Neural cell (in vitro differentiated cells): ENCODE measurements around the gene SVEP1. TPM values are rescaled to one million over a fixed set of nuclear protein-coding genes. Genes with fewer than 3 reads are reported as not detected.

Experiments
- H2AFZ ChIP-seq: fragments of 200-600, 300-800 bp; sonication (generic), shearing (Covaris generic); 2 replicates; pipeline ENCODE4 v1.6.0; 2014; ENCODE audit warnings: low read depth, mild to moderate bottlenecking, antibody characterized with exemption, low read length, moderate library complexity
- H3F3A ChIP-seq: fragments of 200-600 bp; shearing (Covaris generic); 2 replicates; pipeline ENCODE4 v1.6.1; 2016; ENCODE audit warnings: mild to moderate bottlenecking, moderate library complexity, mixed read lengths, antibody characterized with exemption, low read length; ENCODE audit not compliant: insufficient read depth, poor library complexity, severe bottlenecking
- H3K27ac ChIP-seq: fragments of 200-600, 300-800 bp; sonication (generic), shearing (Covaris generic); 2 replicates; pipeline ENCODE4 v1.5.1; 2014; ENCODE audit warnings: mild to moderate bottlenecking, low read length, moderate library complexity
- H3K27me3 ChIP-seq: fragments of 300-800, 200-600 bp; sonication (generic), shearing (Covaris generic); 2 replicates; pipeline ENCODE4 v1.6.0; 2014; ENCODE audit warnings: mild to moderate bottlenecking, low read depth, low read length, moderate library complexity; ENCODE audit not compliant: insufficient read depth
- H3K36me3 ChIP-seq: fragments of 300-800, 200-600 bp; sonication (generic), shearing (Covaris generic); 2 replicates; pipeline ENCODE4 v1.5.1; 2014; ENCODE audit warnings: mild to moderate bottlenecking, antibody characterized with exemption, low read length, moderate library complexity; ENCODE audit not compliant: insufficient read depth
- H3K4me2 ChIP-seq: fragments of 300-800, 200-600 bp; sonication (generic), shearing (Covaris generic); 2 replicates; pipeline ENCODE4 v1.6.0; 2014; ENCODE audit warnings: mild to moderate bottlenecking, low read length
- H3K4me3 ChIP-seq: fragments of 300-800, 200-600 bp; sonication (generic), shearing (Covaris generic); 2 replicates; pipeline ENCODE4 v1.5.1; 2014; ENCODE audit warnings: mild to moderate bottlenecking, low read length, moderate library complexity
- H3K79me2 ChIP-seq: fragments of 200-600 bp; shearing (Covaris generic); replicated peaks from 2 replicates; pipeline ENCODE4 v1.6.0; 2014; ENCODE audit warnings: mild to moderate bottlenecking, low read length, moderate library complexity; ENCODE audit not compliant: insufficient read depth
- H3K9ac ChIP-seq: fragments of 300-800, 200-600 bp; sonication (generic), shearing (Covaris generic); 2 replicates; pipeline ENCODE4 v1.6.1; 2016; ENCODE audit warnings: mild to moderate bottlenecking, low read length, mixed read lengths
- H3K9me2 ChIP-seq: fragments of 200-600 bp; shearing (Covaris generic); 2 replicates; pipeline ENCODE4 v1.6.1; 2016; ENCODE audit warnings: mild to moderate bottlenecking, low read length, mixed read lengths; ENCODE audit not compliant: insufficient read depth
- H3K9me3 ChIP-seq: fragments of 200-600, 300-800 bp; sonication (generic), shearing (Covaris generic); 2 replicates; pipeline ENCODE4 v1.6.1; 2016; ENCODE audit warnings: mild to moderate bottlenecking, mixed run types, low read length, moderate library complexity, mixed read lengths
- H4K20me1 ChIP-seq: fragments of 200-600 bp; shearing (Covaris generic); 2 replicates; pipeline ENCODE4 v1.6.1; 2016; ENCODE audit warnings: mild to moderate bottlenecking, mixed run types; ENCODE audit not compliant: insufficient read depth
- EP300 ChIP-seq: fragments of 450-650 bp; conservative IDR thresholded peaks from 2 replicates; pipeline ENCODE4 v1.6.1; 2014; ENCODE audit warnings: antibody characterized with exemption, mild to moderate bottlenecking, moderate library complexity; ENCODE audit not compliant: poor library complexity, severe bottlenecking
- EZH2 ChIP-seq: fragments of 200-600, 300-800 bp; shearing (Covaris generic), sonication (generic); IDR thresholded peaks from 2 replicates; pipeline ENCODE4 v1.6.1; 2014; ENCODE audit warnings: antibody characterized with exemption, low read length, borderline replicate concordance, mild to moderate bottlenecking; ENCODE audit not compliant: insufficient read depth, poor library complexity, severe bottlenecking
- MXI1 ChIP-seq: fragments of 450-650 bp; conservative IDR thresholded peaks from 2 replicates; pipeline ENCODE4 v1.6.1; 2014; ENCODE audit warnings: antibody characterized with exemption, mild to moderate bottlenecking; ENCODE audit not compliant: poor library complexity, severe bottlenecking
- POLR2AphosphoS5 ChIP-seq: IDR thresholded peaks from 2 replicates; pipeline ENCODE4 v1.6.1; 2012
- RAD21 ChIP-seq: fragments of 450-650 bp; conservative IDR thresholded peaks from 2 replicates; pipeline ENCODE4 v1.6.1; 2014; ENCODE audit warnings: antibody characterized with exemption, mild to moderate bottlenecking, moderate library complexity
- SMC3 ChIP-seq: fragments of 450-650 bp; conservative IDR thresholded peaks from 2 replicates; pipeline ENCODE4 v1.6.1; 2014; ENCODE audit warnings: antibody characterized with exemption, mild to moderate bottlenecking, moderate library complexity; ENCODE audit not compliant: poor library complexity
- TAF1 ChIP-seq: IDR thresholded peaks from 2 replicates; pipeline ENCODE4 v1.6.1; 2012; ENCODE audit warnings: low read depth
- polyA plus RNA-seq: library from polyadenylated mRNA; depleted of rRNA; stranded (reverse); fragments of >200 nt; gene quantifications from 2 replicates; pipeline ENCODE4 v1.2.3, GENCODE V29; 2014
- TF ChIP-seq, protein P1 (sequence below): IDR thresholded peaks from 2 replicates; pipeline ENCODE4 v1.6.1; 2012; ENCODE audit warnings: borderline replicate concordance
- TF ChIP-seq, protein P2 (sequence below): fragments of 450-650 bp; IDR thresholded peaks from 2 replicates; pipeline ENCODE4 v1.5.1; 2014; ENCODE audit warnings: antibody characterized with exemption, mild to moderate bottlenecking, moderate library complexity; ENCODE audit not compliant: poor library complexity, severe bottlenecking

The SVEP1 gene
- polyA plus RNA-seq, 1 donor from 2014 or later = 0.10 TPM

DNA sequence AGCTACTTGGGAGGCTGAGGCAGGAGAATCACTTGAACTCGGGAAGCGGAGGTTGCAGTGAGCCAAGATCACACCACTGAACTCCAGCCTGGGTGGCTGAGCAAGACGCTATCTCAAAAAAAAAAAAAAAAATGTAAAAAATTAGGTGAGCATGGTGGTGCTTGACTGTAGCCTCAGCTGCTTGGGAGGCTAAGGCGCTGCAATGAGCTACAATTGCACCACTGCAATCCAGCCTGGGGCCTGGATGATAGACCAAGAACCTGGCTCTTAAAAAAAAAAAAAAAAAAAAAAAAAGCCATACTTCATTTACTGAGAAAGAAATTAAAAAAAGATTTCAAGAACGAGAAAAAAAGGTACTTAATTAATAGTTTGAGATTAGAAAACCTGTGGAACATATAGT is 62.1 kb downstream of the SVEP1 start:
- H3K9me3 ChIP-seq = no peaks in the 10 kb centered on the region
- no peak for TF ChIP-seq EZH2
- TF ChIP-seq EP300 = no peak
- TF ChIP-seq, protein P1, sequence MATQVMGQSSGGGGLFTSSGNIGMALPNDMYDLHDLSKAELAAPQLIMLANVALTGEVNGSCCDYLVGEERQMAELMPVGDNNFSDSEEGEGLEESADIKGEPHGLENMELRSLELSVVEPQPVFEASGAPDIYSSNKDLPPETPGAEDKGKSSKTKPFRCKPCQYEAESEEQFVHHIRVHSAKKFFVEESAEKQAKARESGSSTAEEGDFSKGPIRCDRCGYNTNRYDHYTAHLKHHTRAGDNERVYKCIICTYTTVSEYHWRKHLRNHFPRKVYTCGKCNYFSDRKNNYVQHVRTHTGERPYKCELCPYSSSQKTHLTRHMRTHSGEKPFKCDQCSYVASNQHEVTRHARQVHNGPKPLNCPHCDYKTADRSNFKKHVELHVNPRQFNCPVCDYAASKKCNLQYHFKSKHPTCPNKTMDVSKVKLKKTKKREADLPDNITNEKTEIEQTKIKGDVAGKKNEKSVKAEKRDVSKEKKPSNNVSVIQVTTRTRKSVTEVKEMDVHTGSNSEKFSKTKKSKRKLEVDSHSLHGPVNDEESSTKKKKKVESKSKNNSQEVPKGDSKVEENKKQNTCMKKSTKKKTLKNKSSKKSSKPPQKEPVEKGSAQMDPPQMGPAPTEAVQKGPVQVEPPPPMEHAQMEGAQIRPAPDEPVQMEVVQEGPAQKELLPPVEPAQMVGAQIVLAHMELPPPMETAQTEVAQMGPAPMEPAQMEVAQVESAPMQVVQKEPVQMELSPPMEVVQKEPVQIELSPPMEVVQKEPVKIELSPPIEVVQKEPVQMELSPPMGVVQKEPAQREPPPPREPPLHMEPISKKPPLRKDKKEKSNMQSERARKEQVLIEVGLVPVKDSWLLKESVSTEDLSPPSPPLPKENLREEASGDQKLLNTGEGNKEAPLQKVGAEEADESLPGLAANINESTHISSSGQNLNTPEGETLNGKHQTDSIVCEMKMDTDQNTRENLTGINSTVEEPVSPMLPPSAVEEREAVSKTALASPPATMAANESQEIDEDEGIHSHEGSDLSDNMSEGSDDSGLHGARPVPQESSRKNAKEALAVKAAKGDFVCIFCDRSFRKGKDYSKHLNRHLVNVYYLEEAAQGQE = no peak
- TF ChIP-seq TAF1 = no peak
- no peak for TF ChIP-seq RAD21
- no peak for TF ChIP-seq POLR2AphosphoS5
- no peak for TF ChIP-seq SMC3
- no peak for TF ChIP-seq MXI1
- TF ChIP-seq, protein P2, sequence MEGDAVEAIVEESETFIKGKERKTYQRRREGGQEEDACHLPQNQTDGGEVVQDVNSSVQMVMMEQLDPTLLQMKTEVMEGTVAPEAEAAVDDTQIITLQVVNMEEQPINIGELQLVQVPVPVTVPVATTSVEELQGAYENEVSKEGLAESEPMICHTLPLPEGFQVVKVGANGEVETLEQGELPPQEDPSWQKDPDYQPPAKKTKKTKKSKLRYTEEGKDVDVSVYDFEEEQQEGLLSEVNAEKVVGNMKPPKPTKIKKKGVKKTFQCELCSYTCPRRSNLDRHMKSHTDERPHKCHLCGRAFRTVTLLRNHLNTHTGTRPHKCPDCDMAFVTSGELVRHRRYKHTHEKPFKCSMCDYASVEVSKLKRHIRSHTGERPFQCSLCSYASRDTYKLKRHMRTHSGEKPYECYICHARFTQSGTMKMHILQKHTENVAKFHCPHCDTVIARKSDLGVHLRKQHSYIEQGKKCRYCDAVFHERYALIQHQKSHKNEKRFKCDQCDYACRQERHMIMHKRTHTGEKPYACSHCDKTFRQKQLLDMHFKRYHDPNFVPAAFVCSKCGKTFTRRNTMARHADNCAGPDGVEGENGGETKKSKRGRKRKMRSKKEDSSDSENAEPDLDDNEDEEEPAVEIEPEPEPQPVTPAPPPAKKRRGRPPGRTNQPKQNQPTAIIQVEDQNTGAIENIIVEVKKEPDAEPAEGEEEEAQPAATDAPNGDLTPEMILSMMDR = no peak
- no peak overlapping the region for H3K4me2 ChIP-seq
- no peak overlapping the region for H2AFZ ChIP-seq
- H4K20me1 ChIP-seq = no peaks in the 10 kb centered on the region
- no peaks in the 10 kb centered on the region for H3K27me3 ChIP-seq
- H3K4me3 ChIP-seq = no peak overlapping the region
- H3F3A ChIP-seq = no peaks in the 10 kb centered on the region
- no peaks in the 10 kb centered on the region for H3K36me3 ChIP-seq
- H3K27ac ChIP-seq = no peak overlapping the region
- H3K79me2 ChIP-seq = no peaks in the 10 kb centered on the region
- no peak overlapping the region for H3K9ac ChIP-seq
- H3K9me2 ChIP-seq = no peaks in the 10 kb centered on the region

DNA sequence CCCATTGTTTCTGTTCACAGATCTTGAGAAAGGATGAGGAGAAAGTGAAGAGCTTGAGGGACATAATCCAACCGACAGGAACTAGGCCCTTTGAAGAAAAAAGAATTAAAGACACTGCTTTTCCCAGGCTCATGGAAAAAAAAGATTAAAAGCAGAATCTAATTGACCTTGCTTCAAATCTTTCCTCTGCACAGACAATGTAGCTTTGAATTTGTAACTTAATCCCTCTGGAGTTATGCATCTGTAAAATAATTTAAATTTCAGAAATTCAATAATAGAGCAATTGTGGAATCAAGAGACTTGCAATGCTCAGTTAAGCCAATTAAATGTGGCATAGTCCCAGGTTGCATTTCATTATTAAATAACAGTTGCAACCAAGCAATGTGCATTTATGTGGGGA is 64.6 kb downstream of the SVEP1 start:
- Histone ChIP-seq H3K27me3 (no peaks in the 10 kb centered on the region), H3F3A (no peaks in the 10 kb centered on the region), H3K9me2 (no peaks in the 10 kb centered on the region), H3K4me3 (no peak overlapping the region), H3K4me2 (no peak overlapping the region), H3K9me3 (no peaks in the 10 kb centered on the region), H3K27ac (no peak overlapping the region), H2AFZ (no peak overlapping the region), H3K9ac (no peak overlapping the region), H4K20me1 (no peaks in the 10 kb centered on the region), H3K79me2 (no peaks in the 10 kb centered on the region), H3K36me3 (no peaks in the 10 kb centered on the region)
- TF ChIP-seq EP300 = no peak

DNA sequence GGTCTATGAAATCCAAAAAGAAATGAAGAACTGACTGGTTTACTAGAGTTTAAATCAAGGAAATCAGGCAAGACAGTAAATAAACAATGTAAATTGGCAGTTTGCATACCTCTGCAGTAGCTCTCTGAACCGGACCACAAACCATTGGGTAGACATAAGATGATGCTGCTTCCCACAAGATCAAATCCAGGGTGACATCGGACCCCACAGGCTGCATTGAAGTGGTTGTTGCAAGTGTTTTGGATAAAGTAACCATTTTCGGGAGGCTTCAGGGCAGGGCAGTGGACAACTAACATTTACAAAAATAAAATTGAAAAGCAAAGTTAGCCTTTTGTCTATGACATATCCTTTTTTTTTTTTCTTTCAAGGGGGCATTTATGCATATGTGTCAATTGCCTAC is 66.7 kb downstream of the SVEP1 start:
- H2AFZ ChIP-seq = no peak overlapping the region
- no peak overlapping the region for H3K4me2 ChIP-seq
- no peak overlapping the region for H3K4me3 ChIP-seq
- no peaks in the 10 kb centered on the region for H3K36me3 ChIP-seq
- H3K9me2 ChIP-seq = no peaks in the 10 kb centered on the region
- no peak overlapping the region for H3K9ac ChIP-seq
- TF ChIP-seq, protein P2 = no peak
- TF ChIP-seq, protein P1 = no peak
- TF ChIP-seq SMC3 (no peak), TAF1 (no peak), EP300 (no peak), RAD21 (no peak), MXI1 (no peak), POLR2AphosphoS5 (no peak), EZH2 (no peak)
- H3K27me3 ChIP-seq = no peaks in the 10 kb centered on the region
- H3K9me3 ChIP-seq = no peaks in the 10 kb centered on the region
- no peak overlapping the region for H3K27ac ChIP-seq
- H3K79me2 ChIP-seq = no peaks in the 10 kb centered on the region
- H3F3A ChIP-seq = no peaks in the 10 kb centered on the region
- H4K20me1 ChIP-seq = no peaks in the 10 kb centered on the region
